ENCODE measurements around the gene KBTBD12. TPM values are rescaled to one million over a fixed set of nuclear protein-coding genes. Genes with fewer than 3 reads are reported as not detected.
"Not testable (repeated sequence)": the region's sequence is repeated elsewhere in the genome, so short reads cannot be mapped to it uniquely, and the experiment has no call there.

The KBTBD12 gene, protein sequence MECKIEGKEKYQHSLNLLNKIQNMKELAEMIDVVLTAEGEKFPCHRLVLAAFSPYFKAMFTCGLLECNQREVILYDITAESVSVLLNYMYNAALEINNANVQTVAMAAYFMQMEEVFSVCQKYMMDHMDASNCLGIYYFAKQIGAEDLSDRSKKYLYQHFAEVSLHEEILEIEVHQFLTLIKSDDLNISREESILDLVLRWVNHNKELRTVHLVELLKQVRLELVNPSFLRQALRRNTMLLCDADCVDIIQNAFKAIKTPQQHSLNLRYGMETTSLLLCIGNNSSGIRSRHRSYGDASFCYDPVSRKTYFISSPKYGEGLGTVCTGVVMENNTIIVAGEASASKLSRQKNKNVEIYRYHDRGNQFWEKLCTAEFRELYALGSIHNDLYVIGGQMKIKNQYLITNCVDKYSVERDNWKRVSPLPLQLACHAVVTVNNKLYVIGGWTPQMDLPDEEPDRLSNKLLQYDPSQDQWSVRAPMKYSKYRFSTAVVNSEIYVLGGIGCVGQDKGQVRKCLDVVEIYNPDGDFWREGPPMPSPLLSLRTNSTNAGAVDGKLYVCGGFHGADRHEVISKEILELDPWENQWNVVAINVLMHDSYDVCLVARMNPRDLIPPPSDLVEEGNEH
- not detected in 2 replicates for total RNA-seq (2014; rRNA removed; shearing (Covaris generic); ENCODE audit: low replicate concordance)

DNA sequence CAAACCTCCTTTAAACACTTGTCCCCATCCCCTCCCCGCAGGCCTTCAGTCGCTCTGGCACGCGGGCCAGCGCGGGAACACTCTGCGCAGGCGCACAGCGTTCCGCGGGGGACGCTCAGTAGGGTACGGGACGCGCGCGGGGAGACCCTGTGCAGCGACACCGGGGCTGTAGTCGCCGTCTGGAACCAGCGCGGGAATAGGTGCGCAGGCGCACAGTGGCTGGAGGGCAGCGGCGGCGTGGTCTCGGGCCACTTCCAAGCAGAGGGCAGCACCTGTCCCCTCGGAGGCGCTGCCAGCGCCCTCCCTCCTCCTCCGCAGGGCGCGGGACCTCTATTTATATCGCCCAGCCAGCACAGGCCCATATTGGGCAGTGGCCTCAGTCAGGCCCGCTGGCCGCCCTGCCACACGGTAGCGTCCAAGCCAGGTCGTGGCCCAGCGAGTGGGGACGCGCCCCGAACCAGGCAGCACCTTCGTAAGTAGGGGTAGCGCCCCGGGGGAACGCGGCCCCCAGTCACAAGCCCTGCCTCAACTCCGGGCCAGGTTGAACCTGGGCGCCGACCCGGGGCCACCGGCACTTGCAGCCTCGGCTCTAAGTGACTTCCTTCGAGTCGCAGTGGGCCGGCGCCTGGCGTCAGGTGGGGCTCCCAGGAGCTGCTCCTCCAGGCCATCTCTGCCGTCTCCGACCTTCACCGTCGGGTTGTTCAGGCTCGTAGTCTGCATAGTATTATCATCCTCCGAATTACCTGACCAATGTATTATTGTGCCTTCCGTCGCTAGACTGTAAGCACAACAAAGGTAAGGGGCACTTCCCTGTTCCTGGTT, at the start of gene KBTBD12:
Gene KBTBD12, plus strand, starts transcription at position 118 of the 822 bp plus-strand sequence. CDS start 7,830 bp downstream, outside the sequence.
- Histone ChIP-seq H3K27me3 (no peaks in the 10 kb centered on the region), H3K36me3 (no peaks in the 10 kb centered on the region), H3K4me3 (peak within 1 kb of the TSS; percentile 30), H3K9me3 (peaks cover 5% of the 10 kb centered on the region)
- peak; percentile 24 for DNase-seq

DNA sequence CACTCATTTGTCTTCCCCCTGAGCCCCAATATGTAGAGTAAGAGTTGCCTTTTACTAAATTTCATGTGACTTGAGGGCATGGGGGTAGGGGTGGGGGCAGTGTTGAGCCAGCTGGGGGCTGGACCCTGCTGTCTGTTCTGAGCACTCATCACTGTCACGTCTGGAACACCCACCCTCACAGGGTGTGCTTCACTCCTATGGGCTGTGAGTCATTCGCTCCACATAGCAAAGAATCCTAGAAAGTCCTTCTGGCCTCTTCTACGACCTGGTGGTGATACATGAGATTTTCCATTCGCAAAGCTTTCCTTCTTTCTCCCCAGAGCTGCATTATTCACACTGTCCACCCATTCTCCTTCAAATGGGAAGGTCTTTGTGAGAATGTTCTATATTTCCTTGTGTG, 49.1 kb upstream of the KBTBD12 start:
- H3K27me3 ChIP-seq: no peaks in the 10 kb centered on the region
- H3K36me3 ChIP-seq: no peaks in the 10 kb centered on the region
- H3K4me3 ChIP-seq: no peak overlapping the region
- no peaks in the 10 kb centered on the region for H3K9me3 ChIP-seq
- DNase-seq: peak; percentile 36

DNA sequence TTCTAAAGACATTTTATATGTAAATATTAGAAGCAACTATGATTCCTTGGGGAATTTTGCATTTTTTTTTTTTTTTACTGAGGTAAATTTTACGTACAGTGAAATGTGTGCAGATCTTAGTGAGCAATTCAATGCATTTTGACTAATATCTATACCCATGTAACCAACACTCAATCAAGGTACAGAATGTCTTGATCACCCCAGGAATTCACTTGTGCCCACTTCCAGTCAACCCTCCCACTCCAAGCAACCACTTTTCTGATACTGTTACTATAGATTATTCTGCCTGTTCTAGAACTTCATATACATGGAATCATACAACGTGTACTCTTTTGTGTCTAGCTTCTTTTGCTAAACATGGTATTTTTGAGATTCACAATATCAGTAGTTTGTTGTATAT, 47.6 kb upstream of the KBTBD12 start:
- no peaks in the 10 kb centered on the region for H3K9me3 ChIP-seq

DNA sequence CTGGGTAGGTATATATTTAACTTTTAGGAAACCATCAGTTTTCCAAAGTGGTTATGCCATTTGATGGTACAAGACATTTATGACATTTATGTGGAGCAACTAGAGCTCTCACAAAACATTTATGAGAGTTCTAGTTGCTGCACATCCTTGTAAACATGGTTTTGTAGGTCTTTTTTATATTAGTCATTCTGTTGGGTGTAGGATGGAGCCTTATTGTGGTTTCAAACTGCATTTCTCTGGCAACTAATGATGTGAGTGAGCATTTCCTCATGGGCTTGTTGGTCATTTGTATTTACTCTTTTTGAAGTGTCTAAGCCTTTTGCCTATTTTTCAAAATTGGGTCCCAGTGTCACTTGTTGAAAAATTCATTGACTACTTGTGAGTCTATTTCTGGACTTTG, 47.0 kb upstream of the KBTBD12 start:
- H3K36me3 ChIP-seq: no peaks in the 10 kb centered on the region
- DNase-seq: no peak
- H3K27me3 ChIP-seq: no peaks in the 10 kb centered on the region
- no peak overlapping the region for H3K4me3 ChIP-seq
- H3K9me3 ChIP-seq: no peaks in the 10 kb centered on the region

More for the DNA sequence above, 47.6 kb upstream of the KBTBD12 start:
- Histone ChIP-seq H3K4me3 (no peak overlapping the region), H3K36me3 (no peaks in the 10 kb centered on the region), H3K27me3 (no peaks in the 10 kb centered on the region)
- DNase-seq: no peak

DNA sequence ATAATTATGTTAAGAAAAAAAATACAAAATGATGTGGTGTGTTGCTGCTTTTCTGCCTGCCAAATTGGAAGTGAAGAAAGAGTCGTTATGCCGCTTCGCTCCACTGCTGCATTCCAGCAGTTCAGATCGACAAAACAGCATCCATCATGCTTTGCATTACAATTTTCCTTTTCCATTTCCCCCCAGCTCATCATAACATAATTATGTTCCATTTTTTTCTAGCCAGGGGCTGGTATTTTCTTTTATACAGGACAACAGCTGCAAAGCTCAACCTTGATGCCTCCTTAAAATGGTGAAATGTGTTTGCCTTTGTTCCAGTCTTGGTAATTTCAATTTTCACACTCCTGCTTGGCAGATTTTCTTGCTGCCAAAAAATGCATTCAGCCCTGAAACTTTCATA, 44.9 kb upstream of the KBTBD12 start:
- Histone ChIP-seq H3K9me3 (no peaks in the 10 kb centered on the region), H3K4me3 (no peak overlapping the region), H3K27me3 (no peaks in the 10 kb centered on the region), H3K36me3 (no peaks in the 10 kb centered on the region)
- no peak for DNase-seq

DNA sequence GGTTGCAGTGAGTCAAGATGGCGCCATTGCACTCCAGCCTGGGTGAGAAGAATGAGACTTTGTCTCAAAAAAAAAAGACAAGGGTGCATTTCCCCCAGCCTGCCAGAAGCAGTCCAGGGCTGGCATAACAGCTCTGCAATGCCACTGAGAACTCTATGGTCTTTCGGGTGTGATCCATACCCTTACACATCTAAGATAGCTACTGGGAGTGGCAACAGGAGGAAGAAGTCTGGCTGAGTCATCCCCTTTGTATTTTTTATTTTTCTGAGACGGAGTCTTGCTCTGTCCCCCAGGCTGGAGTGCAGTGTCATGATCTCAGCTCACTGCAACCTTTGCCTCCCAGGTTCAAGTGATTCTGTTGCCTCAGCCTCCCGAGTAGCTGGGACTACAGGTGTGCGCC, 40.9 kb upstream of the KBTBD12 start:
- H3K27me3 ChIP-seq, H3K4me3 ChIP-seq, DNase-seq, H3K9me3 ChIP-seq, H3K36me3 ChIP-seq: not testable (repeated sequence)

DNA sequence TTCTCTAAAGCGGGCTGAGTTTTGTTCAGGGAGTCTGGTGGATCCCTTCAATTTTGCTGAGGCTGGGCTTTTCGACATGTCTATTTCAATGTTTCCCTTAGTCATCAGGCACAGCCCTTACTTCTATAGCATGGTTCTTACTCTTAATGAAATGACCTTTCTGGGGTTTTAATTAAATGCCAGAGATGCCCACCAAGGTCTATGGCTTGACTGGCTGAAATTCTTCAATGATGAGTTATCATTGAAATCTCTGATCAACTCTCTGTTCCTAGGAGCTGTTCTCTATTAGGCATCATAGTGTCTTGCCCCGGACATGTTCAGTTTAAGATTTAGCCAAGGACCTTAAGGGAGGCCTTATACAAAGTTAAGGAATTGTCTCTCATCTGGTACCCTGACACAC, 33.4 kb upstream of the KBTBD12 start:
- DNase-seq: no peak
- H3K4me3 ChIP-seq: no peak overlapping the region
- no peaks in the 10 kb centered on the region for H3K27me3 ChIP-seq
- no peaks in the 10 kb centered on the region for H3K36me3 ChIP-seq
- no peaks in the 10 kb centered on the region for H3K9me3 ChIP-seq

DNA sequence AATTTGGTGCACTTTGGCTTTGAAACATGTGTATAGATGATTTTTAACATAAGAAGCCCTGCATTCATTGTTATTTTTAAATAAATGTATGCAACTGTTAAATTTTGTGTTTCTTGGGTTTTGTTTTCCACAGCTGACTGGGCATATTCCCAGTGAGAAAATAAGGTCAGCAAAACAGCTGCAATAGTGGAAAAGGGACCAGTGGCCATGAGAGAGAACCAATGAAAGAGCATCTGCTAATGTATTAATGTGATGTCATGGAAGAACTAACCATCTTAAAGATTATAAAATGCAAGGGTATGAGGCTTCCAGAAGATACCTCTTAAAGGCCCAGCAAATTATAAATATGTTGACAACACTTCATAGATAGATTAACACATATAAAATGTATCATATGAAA, 31.0 kb upstream of the KBTBD12 start:
- Histone ChIP-seq H3K36me3 (no peaks in the 10 kb centered on the region), H3K27me3 (no peaks in the 10 kb centered on the region), H3K4me3 (no peak overlapping the region), H3K9me3 (no peaks in the 10 kb centered on the region; the same call in 1 of the 2 replicates)
- no peak for DNase-seq

DNA sequence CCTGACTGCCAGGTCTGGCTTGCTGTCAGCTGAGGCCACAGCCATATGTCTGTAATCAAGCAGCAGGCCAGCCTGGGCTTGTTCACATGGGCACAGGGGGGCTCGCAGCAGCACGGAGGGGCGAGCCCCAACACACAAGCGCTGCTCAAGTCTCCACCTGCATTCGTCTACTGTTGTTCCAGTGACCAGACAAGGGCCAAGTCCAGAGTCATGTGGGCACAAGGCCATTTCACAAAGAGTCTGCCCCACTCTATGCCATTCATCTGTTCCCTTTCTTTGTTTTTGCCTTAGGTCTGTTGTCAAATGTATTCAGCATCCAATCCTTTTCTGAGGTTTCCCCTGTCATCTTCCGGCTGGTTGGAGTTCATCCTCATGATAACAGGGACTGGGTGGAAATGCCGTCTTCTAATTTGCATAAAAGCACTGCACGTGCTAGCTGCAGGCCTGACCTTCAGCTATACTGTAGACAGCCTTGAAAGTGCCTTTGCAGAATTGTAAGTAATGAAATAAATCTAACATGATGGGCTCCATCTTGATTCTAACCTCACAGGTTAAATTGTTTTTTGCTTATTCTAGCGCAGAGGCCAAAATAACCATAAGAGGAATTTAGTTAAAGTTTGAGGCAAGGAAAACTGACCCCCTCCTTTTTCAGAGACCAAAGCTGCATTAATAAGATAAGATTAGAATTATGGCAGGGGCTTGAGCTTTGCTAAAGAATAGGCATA, 28.6 kb upstream of the KBTBD12 start:
- Histone ChIP-seq H3K4me3 (no peak overlapping the region), H3K27me3 (no peaks in the 10 kb centered on the region), H3K9me3 (peaks cover 9% of the 10 kb centered on the region), H3K36me3 (no peaks in the 10 kb centered on the region)
- DNase-seq: no peak

DNA sequence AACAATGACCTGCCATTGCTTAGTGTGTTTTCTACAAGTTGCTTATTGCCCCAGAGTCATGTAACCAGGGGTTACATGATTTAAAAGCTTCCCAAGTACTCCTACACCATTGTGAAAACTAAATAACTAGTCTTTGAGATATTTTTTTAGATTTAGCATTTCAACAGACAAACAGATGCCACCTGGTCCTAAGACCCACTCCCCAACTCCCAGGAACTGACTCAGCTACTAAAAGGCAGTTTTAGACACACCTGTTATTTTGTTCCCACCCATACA, 28.1 kb upstream of the KBTBD12 start:
- H3K27me3 ChIP-seq: no peaks in the 10 kb centered on the region
- H3K9me3 ChIP-seq: peaks cover 13% of the 10 kb centered on the region

DNA sequence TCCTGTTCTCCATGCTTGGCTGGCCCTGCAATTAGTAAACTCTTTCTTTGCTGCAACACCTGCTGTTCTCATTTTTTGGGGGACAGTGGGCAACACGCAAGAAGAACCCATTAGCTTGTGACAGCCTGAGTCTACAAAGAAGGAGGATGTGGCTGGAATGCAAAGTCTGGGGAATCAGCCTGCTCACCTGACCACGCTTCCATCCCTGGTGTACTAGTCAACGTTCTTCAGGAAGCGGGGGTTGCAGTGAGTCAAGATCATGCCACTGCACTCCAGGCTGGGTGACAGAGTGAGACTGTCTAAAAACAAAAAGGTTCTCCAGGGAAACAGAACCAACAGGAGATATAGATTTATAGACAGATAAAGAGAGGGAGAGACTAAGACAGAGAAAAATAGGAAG, 27.7 kb upstream of the KBTBD12 start:
- no peaks in the 10 kb centered on the region for H3K36me3 ChIP-seq
- H3K9me3 ChIP-seq: peaks cover 17% of the 10 kb centered on the region
- no peak overlapping the region for H3K4me3 ChIP-seq
- no peak for DNase-seq
- H3K27me3 ChIP-seq: no peaks in the 10 kb centered on the region

More for the DNA sequence above, 28.1 kb upstream of the KBTBD12 start:
- Histone ChIP-seq H3K4me3 (no peak overlapping the region), H3K36me3 (no peaks in the 10 kb centered on the region)
- no peak for DNase-seq

DNA sequence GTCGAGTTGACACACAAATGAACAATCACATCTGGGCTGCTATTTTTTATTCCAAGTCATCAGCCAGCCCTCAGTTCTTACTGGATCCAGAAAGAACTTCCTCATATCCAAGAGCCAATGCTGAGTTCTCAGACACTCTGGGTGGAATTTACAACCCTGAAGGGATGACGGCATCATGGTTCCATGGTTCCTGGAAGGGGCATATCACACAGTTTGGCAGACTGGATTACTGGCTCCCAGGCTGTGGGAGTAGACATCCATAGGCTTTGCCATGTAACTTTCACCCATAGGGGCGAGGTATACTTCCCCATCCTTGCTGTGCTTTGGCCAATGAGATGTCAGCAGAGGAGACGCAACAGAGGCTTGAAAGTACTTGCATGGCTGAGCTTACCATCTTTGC, 26.9 kb upstream of the KBTBD12 start:
- no peaks in the 10 kb centered on the region for H3K27me3 ChIP-seq
- no peaks in the 10 kb centered on the region for H3K36me3 ChIP-seq
- H3K4me3 ChIP-seq: no peak overlapping the region
- peaks cover 19% of the 10 kb centered on the region for H3K9me3 ChIP-seq
- no peak for DNase-seq

DNA sequence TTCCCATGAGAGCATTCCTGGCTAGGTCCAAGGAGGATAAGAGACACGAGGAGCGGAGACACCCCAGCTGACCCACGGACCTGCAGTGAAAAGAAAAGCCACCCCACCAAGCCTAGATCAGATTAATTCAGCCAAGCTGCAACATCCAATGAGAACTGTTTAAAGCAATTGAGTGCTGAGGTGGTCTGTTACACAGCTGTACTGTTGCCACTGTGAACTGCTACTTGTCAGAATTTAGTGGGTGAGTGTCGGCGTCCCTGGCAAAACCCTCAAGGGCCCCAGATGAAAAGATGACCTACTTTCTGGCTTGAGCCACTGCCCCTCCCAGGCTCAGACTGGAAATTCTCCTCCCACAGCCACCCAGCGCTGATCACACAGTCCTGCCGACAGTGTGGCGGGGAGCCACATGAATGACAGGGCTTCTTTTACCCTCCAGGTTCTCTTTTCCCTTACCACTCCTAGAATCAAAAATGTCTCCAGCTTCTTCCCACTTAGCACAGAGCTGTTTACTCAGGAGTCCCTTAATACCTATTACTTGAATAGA, 26.4 kb upstream of the KBTBD12 start:
- Histone ChIP-seq H3K36me3 (no peaks in the 10 kb centered on the region), H3K27me3 (no peaks in the 10 kb centered on the region), H3K9me3 (peaks cover 19% of the 10 kb centered on the region), H3K4me3 (no peak overlapping the region)
- no peak for DNase-seq

DNA sequence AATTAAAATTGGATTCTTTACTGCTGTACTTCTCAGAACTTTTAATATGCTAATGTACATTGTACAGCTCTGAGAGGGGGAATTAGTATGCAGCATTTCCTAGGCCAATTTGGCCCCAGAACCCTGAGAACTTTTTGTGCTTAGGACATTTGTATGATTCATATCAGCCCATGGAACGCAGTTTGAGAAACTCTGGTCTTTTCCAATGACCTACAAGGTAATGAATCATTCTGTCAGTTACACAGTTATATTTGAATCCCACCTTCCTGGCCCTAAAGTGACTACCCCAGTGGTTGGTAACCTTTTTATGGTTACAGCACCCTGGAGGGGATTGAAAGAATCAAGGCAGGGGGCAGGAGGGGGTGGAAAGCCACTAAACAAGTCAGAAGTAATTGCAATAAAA, 25.6 kb upstream of the KBTBD12 start:
- no peaks in the 10 kb centered on the region for H3K27me3 ChIP-seq
- peaks cover 19% of the 10 kb centered on the region for H3K9me3 ChIP-seq
- H3K36me3 ChIP-seq: no peaks in the 10 kb centered on the region
- DNase-seq: no peak
- no peak overlapping the region for H3K4me3 ChIP-seq

DNA sequence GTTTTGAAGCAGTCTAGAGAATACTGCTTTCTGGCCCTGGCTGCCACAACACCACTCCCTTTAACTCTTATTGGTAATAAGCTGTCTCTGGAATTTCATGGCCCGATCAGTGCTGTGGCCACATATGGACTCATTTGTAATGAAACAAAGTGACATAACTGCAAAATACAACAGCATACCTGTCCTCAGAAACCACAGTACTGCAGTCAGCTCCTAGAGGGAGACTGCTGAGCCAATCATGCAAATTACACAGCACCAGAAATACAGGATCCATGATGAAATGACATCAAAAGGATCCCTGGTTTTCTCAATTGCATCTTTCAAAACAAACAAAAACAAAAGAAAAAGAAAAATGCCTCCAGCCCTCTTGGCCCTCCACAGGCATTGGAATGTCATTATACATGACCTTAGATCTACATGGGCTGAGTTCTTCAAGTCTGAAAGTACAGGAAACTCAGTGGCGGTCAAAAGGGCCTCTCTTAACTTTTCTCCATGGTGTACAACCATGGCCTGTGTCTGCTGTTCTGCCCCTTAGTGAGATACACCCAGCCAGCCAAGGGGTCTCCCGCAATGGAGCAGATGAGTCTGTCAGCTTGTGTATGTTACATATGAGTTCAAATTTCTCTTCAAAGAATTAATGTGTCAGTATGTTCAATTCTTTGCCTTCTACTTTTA, 24.9 kb upstream of the KBTBD12 start:
- H3K9me3 ChIP-seq: peaks cover 19% of the 10 kb centered on the region
- no peaks in the 10 kb centered on the region for H3K27me3 ChIP-seq
- no peak overlapping the region for H3K4me3 ChIP-seq
- DNase-seq: no peak
- H3K36me3 ChIP-seq: no peaks in the 10 kb centered on the region

DNA sequence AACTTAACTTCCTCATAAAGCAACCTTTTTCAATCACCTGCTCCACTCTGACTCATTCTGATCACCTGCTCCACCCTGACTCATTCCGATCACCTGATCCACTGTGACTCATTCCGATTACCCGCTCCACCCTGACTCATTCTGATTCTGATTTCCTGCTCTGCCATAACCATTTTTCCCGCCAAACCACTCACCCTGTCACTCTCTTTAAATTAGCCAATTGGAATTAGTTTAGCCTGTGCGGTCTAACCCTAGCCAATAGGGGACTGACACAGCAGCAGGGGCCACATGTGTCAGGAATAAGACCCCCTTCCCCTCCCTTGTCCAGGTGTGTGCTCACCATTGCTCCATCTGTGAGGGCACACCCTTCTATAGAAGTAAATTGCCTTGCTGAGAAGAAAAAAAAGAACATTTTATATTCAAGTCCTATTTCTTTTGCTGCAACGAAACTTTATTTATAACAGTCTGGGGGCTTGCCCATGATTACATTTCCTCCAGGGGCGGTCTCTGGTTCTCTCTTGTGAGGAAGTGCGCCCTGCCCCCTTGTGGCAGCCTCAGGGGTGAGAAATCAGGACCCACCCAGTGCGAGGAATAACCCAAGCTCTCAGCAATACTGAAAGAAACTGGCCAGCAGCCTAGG, 24.3 kb upstream of the KBTBD12 start:
- DNase-seq: peak; percentile 57
- H3K36me3 ChIP-seq, H3K27me3 ChIP-seq, H3K4me3 ChIP-seq: not testable (repeated sequence)
- peaks cover 19% of the 10 kb centered on the region for H3K9me3 ChIP-seq
